AG08396 (cell line): ENCODE measurements around the gene CRISP2.
"Not testable (repeated sequence)": the region's sequence is repeated elsewhere in the genome, so short reads cannot be mapped to it uniquely, and the experiment has no call there.

Experiments used
- DNase-seq: peaks from one replicate; pipeline ENCODE4 v3.0.0; 2012; ENCODE audit warnings: low spot score, mixed read lengths

Gene CRISP2, protein sequence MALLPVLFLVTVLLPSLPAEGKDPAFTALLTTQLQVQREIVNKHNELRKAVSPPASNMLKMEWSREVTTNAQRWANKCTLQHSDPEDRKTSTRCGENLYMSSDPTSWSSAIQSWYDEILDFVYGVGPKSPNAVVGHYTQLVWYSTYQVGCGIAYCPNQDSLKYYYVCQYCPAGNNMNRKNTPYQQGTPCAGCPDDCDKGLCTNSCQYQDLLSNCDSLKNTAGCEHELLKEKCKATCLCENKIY

DNA sequence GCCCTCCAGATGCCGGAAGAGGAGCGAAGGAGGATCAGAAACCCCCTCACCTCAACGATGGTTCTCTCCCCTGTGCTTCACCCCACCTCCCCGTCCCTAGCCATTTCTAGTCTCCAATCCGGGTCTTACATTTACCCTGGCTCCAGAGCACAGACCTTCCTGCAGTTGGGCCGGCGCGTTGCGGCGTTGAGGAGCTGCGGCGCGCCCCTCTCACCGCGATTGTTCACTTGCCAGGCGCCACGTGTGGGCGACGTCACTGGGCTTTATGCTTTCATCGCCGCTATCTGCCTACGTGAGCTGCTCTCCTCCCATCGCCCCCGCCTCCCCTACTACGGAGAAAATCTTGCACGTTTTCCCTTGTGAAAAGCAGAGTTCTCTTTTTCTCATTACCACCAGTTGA, at the start of gene CRISP2:
Gene CRISP2, minus strand, starts transcription at position 198 of the 400 bp plus-strand sequence. CDS start 4,347 bp downstream, outside the sequence.
- no peak for DNase-seq

GRCh38 chr6:49744259-49744658, 30.9 kb upstream of the CRISP2 start, which contains the start of gene CRISP3:
Gene CRISP3 (minus strand): TSS chr6:49744388. CDS start chr6:49744367, 21 bp downstream.
- DNase-seq: no peak

GRCh38 chr6:49743429-49743828, 30.1 kb upstream of the CRISP2 start:
- DNase-seq: no peak

DNA sequence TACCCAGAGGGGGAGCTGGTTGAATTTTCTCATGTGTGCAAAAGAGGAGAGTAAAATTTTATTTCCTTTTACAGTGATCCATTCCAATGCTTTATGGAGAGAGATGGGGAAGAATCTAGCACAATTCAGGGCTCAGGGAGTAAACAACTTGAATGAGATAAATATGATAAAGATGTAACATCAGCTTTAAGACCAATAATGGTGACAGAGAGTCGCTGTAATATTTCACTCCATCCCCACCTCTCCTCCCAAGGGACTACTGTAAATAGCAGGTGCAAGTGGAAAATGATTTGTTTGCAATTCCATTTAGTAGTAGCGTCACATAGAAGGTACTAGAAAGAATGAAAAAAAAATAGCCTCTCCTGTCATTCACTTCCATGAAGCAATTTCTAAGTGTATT, 26.1 kb upstream of the CRISP2 start:
- DNase-seq: no peak

DNA sequence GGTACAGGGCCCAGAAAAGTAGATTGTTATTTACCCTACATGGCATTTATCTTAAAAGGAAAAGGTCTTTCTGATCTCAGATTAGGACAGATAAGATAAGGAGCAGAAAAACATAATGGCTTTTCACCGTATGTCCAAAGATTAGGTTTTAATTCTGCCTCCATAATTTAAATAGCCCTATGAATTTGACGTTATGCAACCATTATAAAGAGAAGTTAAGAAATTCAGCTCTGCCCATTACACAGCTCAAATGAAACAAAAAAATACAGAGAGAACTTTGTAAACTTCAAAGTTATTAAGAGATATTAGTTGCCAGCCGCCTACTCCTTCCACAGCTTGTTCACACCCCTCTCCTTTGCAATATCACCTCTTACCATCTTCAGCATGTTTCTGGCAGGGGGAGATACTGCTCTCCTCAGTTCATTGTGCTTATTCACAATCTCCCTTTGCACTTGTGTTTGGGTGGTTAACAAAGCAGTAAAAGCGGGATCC, 22.7 kb upstream of the CRISP2 start:
- no peak for DNase-seq

DNA sequence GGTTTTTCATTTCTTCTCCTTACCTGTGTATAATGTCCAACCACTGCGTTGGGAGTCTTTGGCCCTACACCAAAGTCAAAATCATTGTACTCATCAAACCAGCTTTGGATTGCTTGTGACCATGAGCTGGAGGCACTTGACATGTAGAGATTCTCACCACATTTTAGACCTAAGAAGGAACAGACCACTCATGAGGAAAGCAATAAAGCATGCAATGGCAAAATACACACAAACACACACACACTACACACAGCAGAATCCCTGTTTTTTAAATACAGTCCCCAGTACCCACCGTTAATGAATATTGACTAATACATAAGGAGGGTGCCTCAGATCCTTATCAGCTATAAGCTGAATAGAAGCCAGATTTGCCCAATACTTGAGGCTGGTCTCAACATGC, 20.3 kb upstream of the CRISP2 start:
- no peak for DNase-seq

GRCh38 chr6:49732781-49733180, 19.4 kb upstream of the CRISP2 start:
- no peak for DNase-seq

- no peak for DNase-seq
Measured at GRCh38 chr6:49730251-49730650, 16.9 kb upstream of the CRISP2 start.

GRCh38 chr6:49723917-49724316, 10.6 kb upstream of the CRISP2 start:
- DNase-seq: not testable (repeated sequence)

- no peak for DNase-seq
Measured at GRCh38 chr6:49721297-49721696, 8.0 kb upstream of the CRISP2 start.

DNA sequence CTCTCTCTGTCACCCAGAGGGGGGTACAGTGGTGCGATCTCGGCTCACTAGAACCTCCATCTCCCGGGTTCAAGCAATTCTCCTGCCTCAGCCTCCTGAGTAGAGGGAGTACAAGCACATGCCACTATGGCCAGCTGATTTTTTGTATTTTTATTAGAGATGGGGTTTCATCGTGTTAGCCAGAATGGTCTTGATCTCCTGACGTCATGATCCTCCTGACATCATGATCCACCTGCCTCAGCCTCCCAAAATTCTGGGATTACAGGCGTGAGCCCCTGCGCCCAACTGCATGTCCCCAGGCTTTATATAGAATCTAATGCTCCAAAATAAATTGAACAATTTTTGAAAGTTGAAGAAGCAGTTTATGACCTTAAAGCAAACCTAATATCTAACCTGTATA, 7.0 kb upstream of the CRISP2 start:
- DNase-seq: no peak

DNA sequence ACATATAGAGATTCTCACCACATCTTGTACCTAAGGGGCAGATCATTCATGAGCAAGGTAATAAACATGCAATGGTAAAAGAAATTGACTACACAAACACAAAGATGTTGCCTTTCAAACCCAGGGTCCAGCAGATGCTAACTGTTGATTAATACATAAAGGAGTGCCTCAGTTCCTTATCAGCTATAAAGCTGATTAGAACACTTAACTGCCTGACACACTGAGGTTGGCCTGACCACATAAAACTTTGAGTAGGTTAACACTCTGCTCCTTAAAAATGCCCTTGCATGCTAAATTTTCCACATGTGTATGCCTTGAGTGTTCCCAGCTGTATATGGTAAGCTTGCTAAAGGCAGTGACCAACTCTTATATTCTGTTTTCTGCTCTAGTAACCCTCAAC, 14.9 kb downstream of the CRISP2 start:
- DNase-seq: no peak

GRCh38 chr6:49693512-49693911, 19.8 kb downstream of the CRISP2 start:
- DNase-seq: no peak

DNA sequence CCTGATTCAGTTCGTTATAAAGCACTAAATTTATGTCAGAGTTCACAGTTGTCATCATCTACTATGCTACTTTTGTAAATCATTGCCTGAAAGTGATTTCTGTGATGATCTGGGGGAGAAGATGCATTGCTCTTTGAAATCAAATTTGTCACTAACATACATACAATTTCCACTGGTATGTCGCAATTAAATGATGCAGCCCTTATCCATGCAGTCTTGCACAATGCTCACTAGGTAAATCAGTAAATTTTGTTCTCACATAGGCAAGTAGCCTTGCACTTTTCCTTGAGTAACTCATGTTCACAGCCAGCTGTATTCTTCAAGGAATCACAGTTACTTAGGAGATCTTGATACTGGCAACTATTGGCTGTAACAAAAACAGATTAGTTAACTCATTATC, 20.8 kb downstream of the CRISP2 start:
- no peak for DNase-seq

DNA sequence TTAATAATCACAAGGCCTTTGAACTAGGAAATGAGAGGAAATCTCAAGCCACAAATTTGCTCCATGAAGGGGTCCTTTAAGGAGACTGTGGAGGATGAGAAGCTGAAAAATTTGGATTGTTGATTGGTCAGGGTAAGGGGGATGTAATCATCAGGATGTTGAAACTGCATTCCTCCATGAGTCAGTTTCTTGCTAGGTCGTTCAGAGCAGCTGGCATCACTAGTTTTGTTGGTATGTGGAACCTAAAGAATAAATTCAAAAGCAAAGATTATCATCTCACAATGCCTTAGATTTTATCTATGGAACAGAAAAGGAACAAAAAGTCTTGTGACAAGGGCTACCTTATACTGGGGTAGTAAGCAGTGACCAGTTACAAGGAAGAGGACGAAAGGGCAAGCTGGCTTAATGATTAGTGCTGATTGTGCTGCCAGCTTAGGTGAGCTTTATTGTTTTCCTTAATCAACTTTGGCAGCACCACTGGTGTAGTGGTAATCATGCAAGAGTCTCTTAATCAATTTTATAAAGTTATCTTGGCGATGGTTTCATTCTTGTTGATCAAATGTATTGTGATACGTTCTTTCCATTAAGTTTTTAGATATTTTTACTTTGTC, 36.6 kb downstream of the CRISP2 start:
- no peak for DNase-seq

DNA sequence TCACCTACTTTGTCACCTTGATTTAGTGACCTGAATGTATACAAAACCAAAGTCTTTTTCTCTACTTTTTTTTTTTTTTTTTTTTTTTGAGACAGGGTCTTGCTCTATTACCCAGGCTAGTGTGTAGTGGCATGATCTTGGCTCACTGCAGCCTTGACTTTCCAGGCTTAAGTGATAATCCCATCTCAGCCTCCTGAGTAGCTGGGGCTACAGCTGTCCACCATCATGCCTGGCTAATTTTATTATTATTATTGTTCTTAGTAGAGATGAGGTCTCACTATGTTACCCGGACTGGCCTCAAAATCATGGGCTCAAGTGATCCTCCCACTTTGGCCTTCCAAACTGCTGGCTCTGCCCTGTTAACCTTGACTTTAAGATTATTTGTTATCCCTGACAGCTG, 37.5 kb downstream of the CRISP2 start:
- no peak for DNase-seq

DNA sequence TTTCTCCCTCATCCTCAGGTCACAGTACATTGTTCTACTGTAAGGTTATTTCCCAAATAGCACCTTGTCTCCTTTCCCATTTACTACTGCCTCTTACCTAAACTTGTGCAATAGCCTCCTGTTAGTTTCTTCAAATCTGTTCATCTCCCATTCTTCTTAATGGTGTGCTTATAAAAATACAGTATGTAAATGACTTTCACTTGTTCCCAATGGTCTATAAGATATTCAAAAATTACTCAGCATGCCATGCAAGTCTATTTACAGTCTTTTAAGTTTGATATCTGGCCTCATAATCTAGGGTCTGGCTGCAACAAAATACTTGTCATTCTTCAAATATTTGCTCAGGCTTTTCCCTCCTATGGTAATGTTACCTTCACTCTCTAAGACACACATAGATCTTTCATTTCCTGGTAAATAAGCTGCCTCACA, 45.2 kb downstream of the CRISP2 start:
- no peak for DNase-seq

- DNase-seq: no peak
Measured at GRCh38 chr6:49666930-49667757, 46.2 kb downstream of the CRISP2 start.

DNA sequence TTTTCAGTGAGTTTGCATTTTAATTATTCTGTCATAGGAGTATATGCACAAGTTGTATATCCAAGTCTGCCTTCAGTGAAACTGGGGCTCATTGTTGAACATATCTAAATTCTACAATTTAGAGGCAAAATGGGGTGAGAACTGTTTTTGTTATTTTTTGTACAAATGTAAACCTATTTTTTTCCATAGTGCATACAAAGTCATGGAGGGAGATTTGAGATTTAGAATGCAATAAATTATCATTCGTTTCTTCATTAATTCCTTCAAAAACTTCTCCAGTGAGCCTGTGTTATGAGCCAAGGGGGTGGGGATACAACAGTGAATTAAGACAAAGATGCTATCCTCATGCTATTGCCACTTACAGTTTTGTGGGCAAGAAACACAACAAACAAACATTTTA, 46.9 kb downstream of the CRISP2 start:
- DNase-seq: no peak

GRCh38 chr6:49664817-49665216, 48.5 kb downstream of the CRISP2 start:
- no peak for DNase-seq

DNA sequence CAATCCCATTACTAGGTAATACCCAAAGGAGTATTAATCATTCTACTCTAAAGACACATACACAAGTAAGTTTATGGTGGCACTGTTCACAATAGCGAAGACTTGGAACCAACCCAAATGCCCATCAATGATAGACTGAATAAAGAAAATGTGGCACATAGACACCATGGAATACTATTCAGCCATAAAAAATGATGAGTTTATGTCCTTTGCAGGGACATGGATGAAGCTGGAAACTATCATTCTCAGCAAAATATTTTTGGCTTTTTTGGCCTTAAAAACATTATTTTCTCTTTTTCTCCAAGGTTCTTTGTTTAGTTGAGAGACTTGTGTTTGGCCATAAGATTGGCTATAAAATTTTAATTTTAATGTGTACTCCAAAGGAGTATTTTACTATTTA, 49.3 kb downstream of the CRISP2 start:
- DNase-seq: not testable (repeated sequence)

GRCh38 chr6:49662892-49663261, 50.5 kb downstream of the CRISP2 start:
- DNase-seq: no peak
